ENCODE data around the gene SDK1.

Gene SDK1

GRCh38 chr7:4172883-4173282 lies 871.8 kb downstream of the SDK1 start:
- H3K4me3 ChIP-seq (ENCODE audit: low read depth in 1 of 2, low read length in 1 of 2), result no peak overlapping the region
- no peaks in the 10 kb centered on the region for H3K36me3 ChIP-seq
- H3K4me1 ChIP-seq (ENCODE audit: control insufficient read depth in 1 of 2, insufficient read depth in 1 of 2, low read depth in 1 of 2, low read length in 1 of 2), result no peaks in the 10 kb centered on the region
- H3K27ac ChIP-seq, result no peak overlapping the region
- TF ChIP-seq CTCF (IDR thresholded peaks at IDR 0.05), result no peak
- H3K27me3 ChIP-seq, result no peaks in the 10 kb centered on the region
- H3K9me3 ChIP-seq, result no peaks in the 10 kb centered on the region

GRCh38 chr7:4173615-4174014 lies 872.6 kb downstream of the SDK1 start:
- H3K27me3 ChIP-seq, result no peaks in the 10 kb centered on the region
- no peaks in the 10 kb centered on the region for H3K9me3 ChIP-seq
- H3K4me3 ChIP-seq (ENCODE audit: low read depth in 1 of 2, low read length in 1 of 2), result no peak overlapping the region

GRCh38 chr7:4174016-4174415 lies 873.0 kb downstream of the SDK1 start:
- TF ChIP-seq CTCF (IDR thresholded peaks at IDR 0.05), result no peak
- Histone ChIP-seq H3K4me3 (ENCODE audit: low read depth in 1 of 2, low read length in 1 of 2) (no peak overlapping the region), H3K9me3 (no peaks in the 10 kb centered on the region), H3K36me3 (no peaks in the 10 kb centered on the region), H3K27me3 (no peaks in the 10 kb centered on the region), H3K4me1 (ENCODE audit: control insufficient read depth in 1 of 2, insufficient read depth in 1 of 2, low read depth in 1 of 2, low read length in 1 of 2) (no peaks in the 10 kb centered on the region), H3K27ac (no peak overlapping the region)

More at GRCh38 chr7:4173615-4174014, 872.6 kb downstream of the SDK1 start:
- no peaks in the 10 kb centered on the region for H3K36me3 ChIP-seq
- no peak for TF ChIP-seq CTCF (IDR thresholded peaks at IDR 0.05)
- no peak overlapping the region for H3K27ac ChIP-seq
- H3K4me1 ChIP-seq (ENCODE audit: control insufficient read depth in 1 of 2, insufficient read depth in 1 of 2, low read depth in 1 of 2, low read length in 1 of 2), result no peaks in the 10 kb centered on the region

- no peaks in the 10 kb centered on the region for H3K36me3 ChIP-seq
- H3K9me3 ChIP-seq, result no peaks in the 10 kb centered on the region
- TF ChIP-seq CTCF (IDR thresholded peaks at IDR 0.05), result no peak
- H3K4me1 ChIP-seq (ENCODE audit: control insufficient read depth in 1 of 2, insufficient read depth in 1 of 2, low read depth in 1 of 2, low read length in 1 of 2), result no peaks in the 10 kb centered on the region
- H3K4me3 ChIP-seq (ENCODE audit: low read depth in 1 of 2, low read length in 1 of 2), result no peak overlapping the region
- H3K27me3 ChIP-seq, result no peaks in the 10 kb centered on the region
- H3K27ac ChIP-seq, result no peak overlapping the region
These were observed 873.4 kb downstream of the SDK1 start for GRCh38 chr7:4174451-4174850.

- H3K9me3 ChIP-seq, result no peaks in the 10 kb centered on the region
- H3K4me1 ChIP-seq (ENCODE audit: control insufficient read depth in 1 of 2, insufficient read depth in 1 of 2, low read depth in 1 of 2, low read length in 1 of 2), result no peaks in the 10 kb centered on the region
- H3K27ac ChIP-seq, result no peak overlapping the region
- no peak overlapping the region for H3K4me3 ChIP-seq (ENCODE audit: low read depth in 1 of 2, low read length in 1 of 2)
- TF ChIP-seq CTCF (IDR thresholded peaks at IDR 0.05), result no peak
- H3K27me3 ChIP-seq, result no peaks in the 10 kb centered on the region
- no peaks in the 10 kb centered on the region for H3K36me3 ChIP-seq
These were observed 873.8 kb downstream of the SDK1 start for GRCh38 chr7:4174884-4175283.
